ENCODE results near the gene HSFX1. TPM values are rescaled to one million over a fixed set of nuclear protein-coding genes. Genes with fewer than 3 reads are reported as not detected.
"Not testable (repeated sequence)": the region's sequence is repeated elsewhere in the genome, so short reads cannot be mapped to it uniquely, and the experiment has no call there.

HSFX1 gene
- total RNA-seq, 1 experiment from 2014 or later, result 1.0 TPM

DNA sequence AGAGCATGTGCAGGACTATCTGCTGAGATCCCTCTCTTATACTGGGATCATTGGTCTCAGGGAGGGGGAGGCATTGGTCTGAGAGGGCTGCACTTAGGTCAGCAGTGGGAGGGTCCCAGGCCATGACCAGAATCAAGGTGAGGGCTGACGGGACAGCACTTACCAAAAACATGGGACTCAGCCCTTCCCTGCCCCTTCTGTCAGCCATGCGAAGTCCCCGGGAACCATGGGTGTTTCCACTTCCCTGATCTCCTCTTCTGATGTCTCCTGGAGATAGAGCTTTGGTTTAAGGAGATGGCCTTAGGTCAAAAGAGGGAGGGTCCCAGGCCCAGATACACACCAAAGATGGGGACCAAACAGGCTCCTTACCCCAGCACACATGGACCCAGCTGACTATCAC lies 12.9 kb upstream of the HSFX1 start:
- ChIA-PET POLR2A (no interaction called here), CTCF (no interaction called here)
- intact Hi-C loops (cut with micrococcal nuclease; ENCODE audit: unreplicated experiment), result no loop called here
- Histone ChIP-seq H3K4me1 (ENCODE audit: control insufficient read depth, insufficient read depth, low read length) (no peaks in the 10 kb centered on the region), H3K9me3 (ENCODE audit: control insufficient read depth, insufficient read depth, low read depth, low read length) (no peaks in the 10 kb centered on the region), H3K27me3 (ENCODE audit: control insufficient read depth, insufficient read depth, low read length) (peaks cover 2% of the 10 kb centered on the region), H3K27ac (ENCODE audit: low read length) (no peak overlapping the region), H3K36me3 (ENCODE audit: control insufficient read depth, insufficient read depth, low read length) (no peaks in the 10 kb centered on the region), H3K4me3 (ENCODE audit: low read depth in 2 of 2, low read length in 2 of 2) (no peak overlapping the region)
- in situ Hi-C loops (cut with HindIII; ENCODE audit: low pct_unique_long_range_greater_than_20kb, low sequenced_read_pairs), result no loop called here
- no TSS peak for BruUV-seq (replicated peaks)
- TF ChIP-seq, protein P1, sequence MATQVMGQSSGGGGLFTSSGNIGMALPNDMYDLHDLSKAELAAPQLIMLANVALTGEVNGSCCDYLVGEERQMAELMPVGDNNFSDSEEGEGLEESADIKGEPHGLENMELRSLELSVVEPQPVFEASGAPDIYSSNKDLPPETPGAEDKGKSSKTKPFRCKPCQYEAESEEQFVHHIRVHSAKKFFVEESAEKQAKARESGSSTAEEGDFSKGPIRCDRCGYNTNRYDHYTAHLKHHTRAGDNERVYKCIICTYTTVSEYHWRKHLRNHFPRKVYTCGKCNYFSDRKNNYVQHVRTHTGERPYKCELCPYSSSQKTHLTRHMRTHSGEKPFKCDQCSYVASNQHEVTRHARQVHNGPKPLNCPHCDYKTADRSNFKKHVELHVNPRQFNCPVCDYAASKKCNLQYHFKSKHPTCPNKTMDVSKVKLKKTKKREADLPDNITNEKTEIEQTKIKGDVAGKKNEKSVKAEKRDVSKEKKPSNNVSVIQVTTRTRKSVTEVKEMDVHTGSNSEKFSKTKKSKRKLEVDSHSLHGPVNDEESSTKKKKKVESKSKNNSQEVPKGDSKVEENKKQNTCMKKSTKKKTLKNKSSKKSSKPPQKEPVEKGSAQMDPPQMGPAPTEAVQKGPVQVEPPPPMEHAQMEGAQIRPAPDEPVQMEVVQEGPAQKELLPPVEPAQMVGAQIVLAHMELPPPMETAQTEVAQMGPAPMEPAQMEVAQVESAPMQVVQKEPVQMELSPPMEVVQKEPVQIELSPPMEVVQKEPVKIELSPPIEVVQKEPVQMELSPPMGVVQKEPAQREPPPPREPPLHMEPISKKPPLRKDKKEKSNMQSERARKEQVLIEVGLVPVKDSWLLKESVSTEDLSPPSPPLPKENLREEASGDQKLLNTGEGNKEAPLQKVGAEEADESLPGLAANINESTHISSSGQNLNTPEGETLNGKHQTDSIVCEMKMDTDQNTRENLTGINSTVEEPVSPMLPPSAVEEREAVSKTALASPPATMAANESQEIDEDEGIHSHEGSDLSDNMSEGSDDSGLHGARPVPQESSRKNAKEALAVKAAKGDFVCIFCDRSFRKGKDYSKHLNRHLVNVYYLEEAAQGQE (IDR thresholded peaks at IDR 0.05; ENCODE audit: insufficient read depth in 1 of 2, low read depth in 2 of 2, low read length in 1 of 2), result no peak
- TF ChIP-seq SIN3A (IDR thresholded peaks at IDR 0.05; ENCODE audit: borderline replicate concordance, insufficient read depth, low read depth, low read length) (no peak), POLR2AphosphoS5 (IDR thresholded peaks at IDR 0.05; ENCODE audit: low read depth, low read length) (no peak), TCF7L2 (IDR thresholded peaks at IDR 0.05; ENCODE audit: low read depth, low read length) (no peak)
- ATAC-seq, result no peak
- DNase-seq (ENCODE audit: low read depth, low spot score), result no peak

DNA sequence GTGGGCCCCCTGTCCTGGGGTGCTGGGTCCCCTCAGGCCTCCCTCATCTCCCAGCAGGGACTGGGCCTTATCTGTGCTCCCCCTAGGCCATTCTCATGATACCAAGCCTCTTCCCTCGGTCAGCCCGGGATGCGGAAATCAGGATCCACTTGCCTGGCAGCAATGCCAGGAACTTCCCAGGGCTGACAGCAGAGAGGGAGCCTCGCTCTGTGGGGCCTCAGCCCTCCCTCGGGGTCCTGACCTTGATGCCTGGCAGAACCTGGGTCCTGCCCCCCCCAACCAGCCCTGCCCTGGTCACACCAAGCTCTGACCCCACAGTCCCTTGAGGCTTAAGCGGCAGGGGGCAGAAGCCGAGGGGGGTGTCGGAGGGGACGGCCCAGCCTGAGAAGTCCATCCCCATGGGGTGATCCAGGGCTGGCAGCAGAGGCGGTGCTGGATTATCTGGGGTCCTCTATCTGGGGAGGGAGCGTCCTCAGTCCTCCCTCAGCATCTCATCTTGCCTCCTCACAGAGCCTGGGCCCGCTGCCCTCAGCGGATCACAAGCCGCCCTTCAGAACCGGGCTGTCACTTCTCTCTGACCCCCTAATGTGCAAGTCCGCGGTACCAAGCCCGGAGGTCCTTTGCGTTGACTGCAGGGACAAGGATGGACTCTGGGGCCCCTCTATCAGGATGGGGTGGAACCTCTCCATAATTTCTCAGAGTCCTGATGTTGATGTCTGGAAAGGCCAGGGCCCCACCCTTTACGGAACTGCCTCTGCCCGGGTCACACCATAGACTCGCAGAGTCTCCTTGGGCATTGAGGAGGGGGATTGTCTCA lies 11.8 kb upstream of the HSFX1 start:
- in situ Hi-C loops (cut with HindIII; ENCODE audit: low pct_unique_long_range_greater_than_20kb, low sequenced_read_pairs); H3K9me3 ChIP-seq (ENCODE audit: control insufficient read depth, insufficient read depth, low read depth, low read length); DNase-seq (ENCODE audit: low read depth, low spot score); H3K27me3 ChIP-seq (ENCODE audit: control insufficient read depth, insufficient read depth, low read length); POLR2A ChIA-PET; BruUV-seq (replicated peaks); H3K36me3 ChIP-seq (ENCODE audit: control insufficient read depth, insufficient read depth, low read length); H3K4me3 ChIP-seq (ENCODE audit: low read depth in 2 of 2, low read length in 2 of 2); intact Hi-C loops (cut with micrococcal nuclease; ENCODE audit: unreplicated experiment); CTCF ChIA-PET; ATAC-seq; H3K4me1 ChIP-seq (ENCODE audit: control insufficient read depth, insufficient read depth, low read length); H3K27ac ChIP-seq (ENCODE audit: low read length): not testable (repeated sequence)

DNA sequence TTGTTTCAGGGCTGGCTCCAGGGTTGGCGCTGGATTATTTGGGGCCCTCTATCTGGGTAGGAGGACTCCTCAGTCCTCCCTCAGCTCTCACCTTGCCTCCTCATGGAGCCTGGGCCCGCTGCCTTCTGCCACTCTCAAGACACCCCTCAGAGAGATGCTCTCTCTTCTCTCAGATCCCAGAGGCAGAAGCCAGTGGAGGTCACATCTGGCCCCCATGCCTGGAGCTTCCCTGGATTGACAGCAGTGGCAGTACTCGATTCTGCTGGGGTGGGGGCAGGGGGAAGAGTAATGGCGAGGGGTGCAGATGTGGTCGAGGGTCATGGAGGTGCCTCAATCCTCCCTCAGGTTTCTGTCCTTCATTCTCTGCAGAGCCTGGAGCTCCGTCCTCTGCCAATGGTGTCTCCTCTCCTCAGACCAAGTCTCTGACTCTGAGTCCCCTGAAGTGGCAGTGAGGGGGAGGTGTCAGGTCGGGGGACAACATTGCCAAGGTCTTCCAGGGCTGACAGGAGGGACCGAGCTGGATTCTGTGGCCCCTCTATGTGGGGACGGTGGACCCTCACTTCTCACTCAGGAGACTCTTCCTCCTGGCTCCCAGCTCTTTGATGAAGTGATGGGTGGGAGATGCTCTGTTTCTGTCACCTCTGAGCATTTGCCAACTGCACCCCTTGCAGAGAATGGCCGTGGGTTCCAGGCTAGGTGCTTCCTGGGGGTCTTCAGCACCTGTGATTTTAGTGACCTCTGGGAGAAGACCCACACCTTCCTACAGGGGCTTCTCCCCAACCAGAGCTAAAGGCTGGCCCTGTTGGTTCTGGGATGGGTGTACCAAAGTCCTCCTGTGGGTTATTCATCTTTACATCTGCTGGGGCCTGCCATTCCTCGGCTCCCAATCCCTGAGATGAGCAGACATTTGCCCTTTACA lies 10.9 kb upstream of the HSFX1 start:
- no peak for DNase-seq (ENCODE audit: low read depth, low spot score)
- intact Hi-C loops (cut with micrococcal nuclease; ENCODE audit: unreplicated experiment), result no loop called here
- Histone ChIP-seq H3K4me3 (ENCODE audit: low read depth in 2 of 2, low read length in 2 of 2) (no peak overlapping the region), H3K9me3 (ENCODE audit: control insufficient read depth, insufficient read depth, low read depth, low read length) (no peaks in the 10 kb centered on the region), H3K4me1 (ENCODE audit: control insufficient read depth, insufficient read depth, low read length) (no peaks in the 10 kb centered on the region), H3K36me3 (ENCODE audit: control insufficient read depth, insufficient read depth, low read length) (no peaks in the 10 kb centered on the region; the same call in 1 of the 2 replicates), H3K27me3 (ENCODE audit: control insufficient read depth, insufficient read depth, low read length) (peaks cover 6% of the 10 kb centered on the region; the same call in 1 of the 2 replicates), H3K27ac (ENCODE audit: low read length) (no peak overlapping the region)
- POLR2A ChIA-PET, result no interaction called here
- ATAC-seq, result no peak
- BruUV-seq (replicated peaks), result no TSS peak
- CTCF ChIA-PET, result no interaction called here
- TF ChIP-seq POLR2AphosphoS5 (IDR thresholded peaks at IDR 0.05; ENCODE audit: low read depth, low read length), result no peak
- no peak for TF ChIP-seq TCF7L2 (IDR thresholded peaks at IDR 0.05; ENCODE audit: low read depth, low read length)
- TF ChIP-seq, protein P2, sequence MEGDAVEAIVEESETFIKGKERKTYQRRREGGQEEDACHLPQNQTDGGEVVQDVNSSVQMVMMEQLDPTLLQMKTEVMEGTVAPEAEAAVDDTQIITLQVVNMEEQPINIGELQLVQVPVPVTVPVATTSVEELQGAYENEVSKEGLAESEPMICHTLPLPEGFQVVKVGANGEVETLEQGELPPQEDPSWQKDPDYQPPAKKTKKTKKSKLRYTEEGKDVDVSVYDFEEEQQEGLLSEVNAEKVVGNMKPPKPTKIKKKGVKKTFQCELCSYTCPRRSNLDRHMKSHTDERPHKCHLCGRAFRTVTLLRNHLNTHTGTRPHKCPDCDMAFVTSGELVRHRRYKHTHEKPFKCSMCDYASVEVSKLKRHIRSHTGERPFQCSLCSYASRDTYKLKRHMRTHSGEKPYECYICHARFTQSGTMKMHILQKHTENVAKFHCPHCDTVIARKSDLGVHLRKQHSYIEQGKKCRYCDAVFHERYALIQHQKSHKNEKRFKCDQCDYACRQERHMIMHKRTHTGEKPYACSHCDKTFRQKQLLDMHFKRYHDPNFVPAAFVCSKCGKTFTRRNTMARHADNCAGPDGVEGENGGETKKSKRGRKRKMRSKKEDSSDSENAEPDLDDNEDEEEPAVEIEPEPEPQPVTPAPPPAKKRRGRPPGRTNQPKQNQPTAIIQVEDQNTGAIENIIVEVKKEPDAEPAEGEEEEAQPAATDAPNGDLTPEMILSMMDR (IDR thresholded peaks at IDR 0.05), result no peak
- TF ChIP-seq, protein P1 (IDR thresholded peaks at IDR 0.05; ENCODE audit: insufficient read depth in 1 of 2, low read depth in 2 of 2, low read length in 1 of 2), result no peak
- no peak for TF ChIP-seq SIN3A (IDR thresholded peaks at IDR 0.05; ENCODE audit: borderline replicate concordance, insufficient read depth, low read depth, low read length)
- in situ Hi-C loops (cut with HindIII; ENCODE audit: low pct_unique_long_range_greater_than_20kb, low sequenced_read_pairs), result no loop called here
